ENCODE measurements around the gene KRT81. TPM values are rescaled to one million over a fixed set of nuclear protein-coding genes. Genes with fewer than 3 reads are reported as not detected.

The KRT81 gene
- total RNA-seq, 2 donors from 2014 or later: 0.77 TPM; not detected in 1

GRCh38 chr12:52245259-52245961 is 45.9 kb downstream of the KRT81 start:
- H3K36me3 ChIP-seq: no peaks in the 10 kb centered on the region
- no peaks in the 10 kb centered on the region for H3K27me3 ChIP-seq
- peaks cover 14% of the 10 kb centered on the region for H3K4me1 ChIP-seq
- intact Hi-C loops (cut with DNase I): no loop called here
- H3K27ac ChIP-seq: no peak overlapping the region
- no peak overlapping the region for H3K9ac ChIP-seq (ENCODE audit: low read depth in 2 of 2, low read length in 2 of 2)
- TF ChIP-seq, protein P1, sequence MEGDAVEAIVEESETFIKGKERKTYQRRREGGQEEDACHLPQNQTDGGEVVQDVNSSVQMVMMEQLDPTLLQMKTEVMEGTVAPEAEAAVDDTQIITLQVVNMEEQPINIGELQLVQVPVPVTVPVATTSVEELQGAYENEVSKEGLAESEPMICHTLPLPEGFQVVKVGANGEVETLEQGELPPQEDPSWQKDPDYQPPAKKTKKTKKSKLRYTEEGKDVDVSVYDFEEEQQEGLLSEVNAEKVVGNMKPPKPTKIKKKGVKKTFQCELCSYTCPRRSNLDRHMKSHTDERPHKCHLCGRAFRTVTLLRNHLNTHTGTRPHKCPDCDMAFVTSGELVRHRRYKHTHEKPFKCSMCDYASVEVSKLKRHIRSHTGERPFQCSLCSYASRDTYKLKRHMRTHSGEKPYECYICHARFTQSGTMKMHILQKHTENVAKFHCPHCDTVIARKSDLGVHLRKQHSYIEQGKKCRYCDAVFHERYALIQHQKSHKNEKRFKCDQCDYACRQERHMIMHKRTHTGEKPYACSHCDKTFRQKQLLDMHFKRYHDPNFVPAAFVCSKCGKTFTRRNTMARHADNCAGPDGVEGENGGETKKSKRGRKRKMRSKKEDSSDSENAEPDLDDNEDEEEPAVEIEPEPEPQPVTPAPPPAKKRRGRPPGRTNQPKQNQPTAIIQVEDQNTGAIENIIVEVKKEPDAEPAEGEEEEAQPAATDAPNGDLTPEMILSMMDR (IDR thresholded peaks at IDR 0.05): no peak
- no peaks in the 10 kb centered on the region for H3K9me3 ChIP-seq
- H3K4me3 ChIP-seq: no peak overlapping the region
- no peak for DNase-seq

GRCh38 chr12:52244615-52244994 is 46.7 kb downstream of the KRT81 start:
- no peaks in the 10 kb centered on the region for H3K9me3 ChIP-seq
- H3K9ac ChIP-seq (ENCODE audit: low read depth in 2 of 2, low read length in 2 of 2): no peak overlapping the region
- peaks cover 14% of the 10 kb centered on the region for H3K4me1 ChIP-seq
- no peaks in the 10 kb centered on the region for H3K27me3 ChIP-seq
- no peak overlapping the region for H3K4me3 ChIP-seq
- H3K27ac ChIP-seq: peak overlapping the region; percentile 47
- TF ChIP-seq, protein P1 (IDR thresholded peaks at IDR 0.05): no peak
- H3K36me3 ChIP-seq: no peaks in the 10 kb centered on the region
- intact Hi-C loops (cut with DNase I): no loop called here
- no peak for DNase-seq

GRCh38 chr12:52243856-52244614 is 47.3 kb downstream of the KRT81 start:
- H3K9me3 ChIP-seq: no peaks in the 10 kb centered on the region
- no peak overlapping the region for H3K4me3 ChIP-seq
- peak; percentile 70 for DNase-seq
- peaks cover 14% of the 10 kb centered on the region for H3K4me1 ChIP-seq
- intact Hi-C loops (cut with DNase I): no loop called here
- H3K27ac ChIP-seq: peak overlapping the region; percentile 47
- H3K36me3 ChIP-seq: no peaks in the 10 kb centered on the region
- H3K9ac ChIP-seq (ENCODE audit: low read depth in 2 of 2, low read length in 2 of 2): no peak overlapping the region
- no peaks in the 10 kb centered on the region for H3K27me3 ChIP-seq
- TF ChIP-seq, protein P1 (IDR thresholded peaks at IDR 0.05): no peak

GRCh38 chr12:52243259-52243855 is 48.0 kb downstream of the KRT81 start:
- no peak overlapping the region for H3K9ac ChIP-seq (ENCODE audit: low read depth in 2 of 2, low read length in 2 of 2)
- intact Hi-C loops (cut with DNase I): no loop called here
- no peak overlapping the region for H3K4me3 ChIP-seq
- no peaks in the 10 kb centered on the region for H3K36me3 ChIP-seq
- peaks cover 14% of the 10 kb centered on the region for H3K4me1 ChIP-seq
- TF ChIP-seq, protein P1 (IDR thresholded peaks at IDR 0.05): no peak
- DNase-seq: no peak
- no peaks in the 10 kb centered on the region for H3K27me3 ChIP-seq
- no peaks in the 10 kb centered on the region for H3K9me3 ChIP-seq
- no peak overlapping the region for H3K27ac ChIP-seq

- Histone ChIP-seq H3K4me1 (peaks cover 10% of the 10 kb centered on the region), H3K4me3 (no peak overlapping the region), H3K27ac (no peak overlapping the region), H3K9ac (ENCODE audit: low read depth in 2 of 2, low read length in 2 of 2) (no peak overlapping the region), H3K36me3 (no peaks in the 10 kb centered on the region), H3K9me3 (no peaks in the 10 kb centered on the region), H3K27me3 (no peaks in the 10 kb centered on the region)
- TF ChIP-seq, protein P1 (IDR thresholded peaks at IDR 0.05): no peak
- intact Hi-C loops (cut with DNase I): no loop called here
- DNase-seq: no peak
Measured at GRCh38 chr12:52242442-52243258, 48.7 kb downstream of the KRT81 start.

Data from colonic mucosa (tissue), 4 donors.